HG02623 (cell line): ENCODE results near the gene PXMP2.
"Not testable (repeated sequence)": the region's sequence is repeated elsewhere in the genome, so short reads cannot be mapped to it uniquely, and the experiment has no call there.

ENCODE experiments used
- ATAC-seq: cut with Tn5 transposase; IDR thresholded peaks from one replicate; pipeline ENCODE4 v1.9.1; 2021; ENCODE audit warnings: moderate library complexity; ENCODE audit not compliant: unreplicated experiment

PXMP2 gene

DNA sequence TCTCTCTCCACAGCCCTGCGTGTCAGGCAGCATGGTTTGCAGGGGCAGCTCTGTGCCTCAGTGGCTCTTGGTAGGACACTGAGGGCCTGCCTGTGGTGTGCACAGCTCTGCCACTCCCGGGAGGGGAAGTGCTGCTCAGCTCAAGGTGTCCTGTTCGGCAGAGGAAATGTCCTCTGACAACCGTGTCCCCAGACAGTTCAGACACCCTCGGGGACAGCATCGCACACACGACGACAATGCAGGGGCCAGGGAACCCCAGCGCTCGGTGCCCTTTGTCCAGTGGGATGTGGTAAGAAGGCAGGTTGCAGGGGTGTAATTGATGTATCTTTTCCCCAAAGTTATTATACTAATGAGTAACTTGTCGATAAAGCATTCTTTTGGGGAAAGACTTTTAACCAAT is 60.0 kb downstream of the PXMP2 start:
- no peak for ATAC-seq

DNA sequence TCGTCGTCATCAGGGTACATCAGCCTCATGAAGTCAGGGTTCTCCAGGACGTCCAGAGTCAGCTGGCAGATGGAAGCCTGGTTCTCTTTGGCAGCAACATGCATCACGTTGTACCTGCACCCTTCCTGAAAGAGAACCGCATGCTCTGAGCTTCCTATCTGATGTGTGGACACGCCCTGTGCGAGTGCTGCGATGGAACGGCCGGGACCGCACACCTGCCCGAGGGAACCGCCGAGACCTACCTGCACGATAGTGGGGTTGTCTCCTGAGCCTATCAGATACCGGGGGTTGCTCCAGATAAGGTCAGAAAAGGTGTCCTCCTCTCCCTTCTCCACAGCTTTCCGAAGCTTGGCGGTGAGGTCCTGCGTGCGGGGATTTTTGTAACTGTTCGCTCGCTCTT is 60.5 kb downstream of the PXMP2 start:
- no peak for ATAC-seq

DNA sequence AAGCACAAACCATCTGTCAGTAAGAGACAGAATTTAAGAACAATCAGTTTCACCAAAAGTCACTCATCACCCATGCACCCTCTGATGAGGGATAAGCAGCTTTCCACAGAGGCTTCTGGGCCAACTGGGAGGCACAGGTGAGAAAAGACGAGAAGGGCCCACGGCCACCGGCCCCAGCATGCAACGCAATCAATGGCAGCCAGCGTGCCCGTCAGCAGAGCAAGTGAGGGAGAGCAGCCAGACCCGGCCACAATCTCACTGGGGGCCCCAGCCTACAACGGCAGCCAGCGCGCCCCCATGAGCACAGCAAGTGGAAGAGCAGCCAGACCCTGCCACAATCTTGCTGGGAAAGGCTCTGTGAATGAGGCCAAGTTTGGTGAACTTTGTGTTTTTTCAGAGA is 60.9 kb downstream of the PXMP2 start:
- ATAC-seq: no peak

DNA sequence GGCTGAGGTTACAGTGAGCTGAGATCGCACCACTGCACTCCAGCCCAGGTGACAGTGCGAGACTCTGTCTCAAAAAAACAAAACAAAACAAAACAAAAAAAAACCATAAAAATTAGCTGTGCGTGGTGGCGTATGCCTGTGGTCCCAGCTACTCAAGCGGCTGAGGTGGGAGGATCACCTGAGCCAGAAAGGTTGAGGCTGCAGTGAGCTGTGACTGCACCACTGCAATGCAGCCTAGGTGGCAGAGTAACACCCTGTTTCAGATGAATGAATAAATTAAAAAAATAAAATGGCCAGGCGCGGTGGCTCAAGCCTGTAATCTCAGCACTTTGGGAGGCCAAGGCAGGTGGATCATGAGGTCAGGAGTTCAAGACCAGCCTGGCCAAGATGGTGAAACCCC is 66.3 kb downstream of the PXMP2 start:
- not testable (repeated sequence) for ATAC-seq

DNA sequence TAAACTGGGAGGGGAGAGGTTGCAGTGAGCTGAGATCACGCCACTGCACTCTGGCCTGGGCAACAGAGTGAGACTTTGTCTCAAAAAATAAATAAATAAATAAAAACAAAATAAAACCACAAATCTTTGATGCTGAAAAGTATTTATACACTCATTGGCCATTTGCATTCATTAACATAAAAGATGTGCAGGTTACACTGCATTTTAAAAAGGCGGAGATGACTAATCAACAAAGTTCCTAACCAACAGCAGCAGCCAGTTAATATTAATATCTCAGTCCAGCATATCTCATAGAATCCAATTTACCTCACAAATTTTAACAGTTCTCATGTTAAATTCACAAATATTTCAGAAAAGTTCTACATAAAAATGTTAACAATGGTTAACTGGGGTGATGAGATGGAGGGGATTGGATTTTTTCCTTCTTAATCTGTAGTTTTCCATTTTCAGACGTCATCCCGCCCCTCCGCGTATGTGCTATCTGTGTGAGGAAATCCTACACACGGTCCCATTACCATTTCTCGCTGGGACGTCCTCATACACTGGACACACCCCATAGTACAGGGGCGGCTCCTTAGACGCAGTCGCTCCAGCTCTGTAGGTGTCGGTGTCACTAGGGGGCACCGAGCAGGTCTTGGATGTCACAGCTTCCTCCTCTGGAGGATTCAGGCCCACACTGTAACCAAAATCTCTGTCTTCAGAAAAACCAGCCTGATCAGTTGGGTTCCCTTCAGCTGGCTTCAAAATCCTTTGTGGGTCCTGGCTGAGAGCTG is 67.0 kb downstream of the PXMP2 start:
- ATAC-seq: no peak
